Liver (tissue), 9 donors: ENCODE data around the gene CCDC187. TPM values are rescaled to one million over a fixed set of nuclear protein-coding genes. Genes with fewer than 3 reads are reported as not detected.

Source experiments
- DNase-seq: peaks from one replicate; pipeline ENCODE4 v3.0.0-alpha.2; 2017; ENCODE audit warnings: low spot score
- H3K27ac ChIP-seq, 2 donors: one replicate each; pipeline ENCODE4 v1.7.0; 2013; ENCODE audit warnings: inconsistent platforms in 2 of 2, low read length in 2 of 2, control low read depth in 1 of 2, low read depth in 1 of 2, mild to moderate bottlenecking in 1 of 2
- H3K27me3 ChIP-seq, 4 donors: one replicate each; pipeline versions ENCODE4 v1.6.1 to v1.7.0; 2013; ENCODE audit warnings: low read length in 3 of 4, inconsistent platforms in 1 of 4, mild to moderate bottlenecking in 1 of 4, moderate library complexity in 1 of 4; ENCODE audit not compliant: control insufficient read depth in 4 of 4, insufficient read depth in 4 of 4
- H3K36me3 ChIP-seq, 4 donors: one replicate each; pipeline versions ENCODE4 v1.6.1 to v1.7.0; 2013; ENCODE audit warnings: low read length in 3 of 4, mild to moderate bottlenecking in 3 of 4, low read depth in 1 of 4, moderate library complexity in 1 of 4; ENCODE audit not compliant: control insufficient read depth in 4 of 4, insufficient read depth in 3 of 4
- H3K4me1 ChIP-seq, 4 donors: one replicate each; pipeline versions ENCODE4 v1.6.1 to v1.7.0; 2013; ENCODE audit warnings: low read length in 3 of 4, mild to moderate bottlenecking in 3 of 4, moderate library complexity in 1 of 4; ENCODE audit not compliant: control insufficient read depth in 4 of 4, insufficient read depth in 4 of 4
- H3K4me3 ChIP-seq, 3 donors: one replicate each; pipeline versions ENCODE4 v1.6.1 to v1.7.0; 2013; ENCODE audit warnings: low read length in 3 of 3, control low read depth in 1 of 3, low read depth in 1 of 3, mild to moderate bottlenecking in 1 of 3
- H3K9ac ChIP-seq, 2 donors: one replicate each; pipeline ENCODE4 v1.7.0; 2013; ENCODE audit warnings: low read length in 2 of 2, mild to moderate bottlenecking in 2 of 2, moderate library complexity in 2 of 2, control low read depth in 1 of 2, low read depth in 1 of 2
- H3K9me3 ChIP-seq, 4 donors: one replicate each; pipeline versions ENCODE4 v1.6.1 to v1.7.0; 2013; ENCODE audit warnings: low read length in 3 of 4; ENCODE audit not compliant: control insufficient read depth in 4 of 4
- ATF3 ChIP-seq: IDR thresholded peaks from 2 replicates; pipeline ENCODE4 v1.6.1; 2016; ENCODE audit warnings: antibody characterized with exemption
- CTCF ChIP-seq: fragments of 150-350 bp; IDR thresholded peaks from 2 replicates; pipeline ENCODE4 v1.5.1; 2017; ENCODE audit warnings: improper control_type of control experiment, low read depth, low read length; ENCODE audit not compliant: missing input control
- EGR1 ChIP-seq, 2 donors: IDR thresholded peaks; 2 replicates each; pipeline ENCODE4 v1.6.1; 2016 to 2018; ENCODE audit warnings: antibody characterized with exemption in 2 of 2, low read depth in 2 of 2
- FOXA1 ChIP-seq: IDR thresholded peaks from 2 replicates; pipeline ENCODE4 v1.6.1; 2016; ENCODE audit warnings: antibody characterized with exemption
- FOXA2 ChIP-seq: IDR thresholded peaks from 2 replicates; pipeline ENCODE4 v1.6.1; 2016; ENCODE audit warnings: antibody characterized with exemption
- GABPA ChIP-seq, 2 donors: IDR thresholded peaks in 1 of 2; conservative IDR thresholded peaks in 1 of 2; 2 replicates each; pipeline ENCODE4 v1.6.1; 2016; ENCODE audit warnings: antibody characterized with exemption in 2 of 2, mild to moderate bottlenecking in 1 of 2, moderate library complexity in 1 of 2
- HNF4A ChIP-seq, 2 donors: conservative IDR thresholded peaks; 2 replicates each; pipeline ENCODE4 v1.6.1; 2016; ENCODE audit warnings: antibody characterized with exemption in 2 of 2, mild to moderate bottlenecking in 2 of 2
- HNF4G ChIP-seq: IDR thresholded peaks from 2 replicates; pipeline ENCODE4 v1.6.1; 2016; ENCODE audit warnings: antibody characterized with exemption
- JUND ChIP-seq, 2 donors: IDR thresholded peaks; 2 replicates each; pipeline ENCODE4 v1.6.1; 2016; ENCODE audit warnings: antibody characterized with exemption in 2 of 2
- MAX ChIP-seq: IDR thresholded peaks from 2 replicates; pipeline ENCODE4 v1.6.1; 2016; ENCODE audit warnings: antibody characterized with exemption
- NR2F2 ChIP-seq: IDR thresholded peaks from 2 replicates; pipeline ENCODE4 v1.6.1; 2016; ENCODE audit warnings: antibody characterized with exemption
- RAD21 ChIP-seq, 2 donors: IDR thresholded peaks; 2 replicates each; pipeline ENCODE4 v1.6.1; 2016; ENCODE audit warnings: antibody characterized with exemption in 2 of 2, mild to moderate bottlenecking in 2 of 2
- REST ChIP-seq: IDR thresholded peaks from 2 replicates; pipeline ENCODE4 v1.6.1; 2016; ENCODE audit warnings: antibody characterized with exemption, mild to moderate bottlenecking
- RXRA ChIP-seq, 2 donors: IDR thresholded peaks; 2 replicates each; pipeline ENCODE4 v1.6.1; 2017 to 2018; ENCODE audit warnings: antibody characterized with exemption in 2 of 2, mild to moderate bottlenecking in 1 of 2
- SP1 ChIP-seq: IDR thresholded peaks from 2 replicates; pipeline ENCODE4 v1.6.1; 2018; ENCODE audit warnings: antibody characterized with exemption, mild to moderate bottlenecking
- TAF1 ChIP-seq: conservative IDR thresholded peaks from 2 replicates; pipeline ENCODE4 v1.6.1; 2016; ENCODE audit warnings: antibody characterized with exemption, mild to moderate bottlenecking
- YY1 ChIP-seq: IDR thresholded peaks from 2 replicates; pipeline ENCODE4 v1.6.1; 2016; ENCODE audit warnings: antibody characterized with exemption, mild to moderate bottlenecking
- ZBTB33 ChIP-seq: IDR thresholded peaks from 2 replicates; pipeline ENCODE4 v1.6.1; 2016; ENCODE audit warnings: antibody characterized with exemption
- WGBS: extraction: QIAGEN DNeasy Blood & Tissue Kit; methylation state at CpG from one replicate; pipeline ENCODE4 v1.1.7; 2013; 5-methylcytosine and 5-hydroxymethylcytosine counted together
- polyA plus RNA-seq, 2 donors: library from polyadenylated mRNA; stranded (reverse) in 1 of 2; unstranded in 1 of 2; fragments of 200-250 nt in 1 of 2; fragments of >200 nt in 1 of 2; fragmentation: Nextera tagmentation in 1 of 2; extraction: Ambion mirVana in 1 of 2; gene quantifications; one replicate each; pipeline versions ENCODE4 v1.2.1 to v1.2.3, GENCODE V29; 2013 to 2015
- total RNA-seq, 2 donors: library from RNA; depleted of rRNA; stranded (reverse); fragments of >200 nt; gene quantifications; one replicate each; pipeline ENCODE4 v1.2.3, GENCODE V29; 2014
- donor health status: healthy.
- donor health status: healthy.
- donor health status: healthy.
- donor health status: healthy.
- donor health status: healthy.

CCDC187 gene
- total and polyA plus RNA-seq, 4 donors = 0.05 TPM; not detected in 3

- H3K27ac ChIP-seq = no peak overlapping the region
- WGBS = 66% methylated on average over 21 of the region's 21 CpGs
- DNase-seq = no peak
- H3K4me3 ChIP-seq = no peak overlapping the region
- TF ChIP-seq EGR1 (IDR thresholded peaks at IDR 0.05; ENCODE audit: low read depth in 2 of 2) (no peak), HNF4A (conservative IDR thresholded peaks at IDR 0.05) (no peak)
- H3K9me3 ChIP-seq = no peaks in the 10 kb centered on the region
- H3K27me3 ChIP-seq = no peaks in the 10 kb centered on the region
- no peaks in the 10 kb centered on the region for H3K36me3 ChIP-seq
- H3K4me1 ChIP-seq = peaks cover 0 to 5% (median 4%) of the 10 kb centered on the region in 4 donors
- H3K9ac ChIP-seq = no peak overlapping the region
These were observed 15.7 kb downstream of the CCDC187 start for GRCh38 chr9:136287960-136288753.

GRCh38 chr9:136286987-136287379 is 16.9 kb downstream of the CCDC187 start:
- Histone ChIP-seq H3K27ac (no peak overlapping the region), H3K4me3 (no peak overlapping the region), H3K9ac (no peak overlapping the region), H3K36me3 (no peaks in the 10 kb centered on the region), H3K4me1 (peaks cover 0 to 5% (median 4%) of the 10 kb centered on the region in 4 donors), H3K9me3 (no peaks in the 10 kb centered on the region), H3K27me3 (no peaks in the 10 kb centered on the region)
- WGBS = 91% methylated on average over 13 of the region's 13 CpGs
- TF ChIP-seq MAX (no peak), FOXA1 (no peak), HNF4A (conservative IDR thresholded peaks at IDR 0.05) (no peak), EGR1 (IDR thresholded peaks at IDR 0.05; ENCODE audit: low read depth in 2 of 2) (no peak), GABPA (IDR thresholded peaks at IDR 0.05 in 1 of 2, conservative IDR thresholded peaks at IDR 0.05 in 1 of 2) (no peak), ZBTB33 (no peak), JUND (IDR thresholded peaks at IDR 0.05) (no peak), FOXA2 (no peak), TAF1 (no peak), CTCF (no peak), SP1 (no peak), NR2F2 (no peak), RXRA (IDR thresholded peaks at IDR 0.05) (no peak), REST (no peak), RAD21 (IDR thresholded peaks at IDR 0.05) (no peak), HNF4G (no peak), ATF3 (no peak), YY1 (no peak)
- no peak for DNase-seq
